ENCODE measurements around the gene MEFV.
A peak's percentile ranks its signal among the peaks of the same experiment; 100 is the strongest.

Gene MEFV

GRCh38 chr16:3266873-3267537 is 10.6 kb upstream of the MEFV start:
- no peak for DNase-seq

GRCh38 chr16:3264137-3265036 is 8.0 kb upstream of the MEFV start:
- peak; percentile 90 to 96 (median 94) for DNase-seq

DNA sequence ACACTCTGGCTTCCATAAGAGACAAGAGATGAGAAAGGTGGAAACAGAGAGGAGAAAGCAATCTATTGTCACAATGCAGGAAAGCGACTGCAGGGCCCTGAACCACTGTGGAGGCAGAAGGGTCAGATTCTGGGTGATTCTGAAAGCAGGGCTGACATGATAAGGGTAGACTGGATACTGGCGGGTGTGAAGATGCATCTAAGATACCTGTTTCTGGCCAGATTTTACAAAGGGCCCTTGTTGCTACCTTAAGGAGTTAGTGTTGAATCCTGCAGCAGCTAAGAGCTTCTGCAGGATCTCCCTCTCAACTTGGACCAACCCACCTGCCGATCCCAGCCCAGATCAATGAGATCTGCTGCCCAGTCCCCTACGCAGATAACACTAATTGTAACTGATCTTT is 6.1 kb upstream of the MEFV start:
- no peak for DNase-seq

DNA sequence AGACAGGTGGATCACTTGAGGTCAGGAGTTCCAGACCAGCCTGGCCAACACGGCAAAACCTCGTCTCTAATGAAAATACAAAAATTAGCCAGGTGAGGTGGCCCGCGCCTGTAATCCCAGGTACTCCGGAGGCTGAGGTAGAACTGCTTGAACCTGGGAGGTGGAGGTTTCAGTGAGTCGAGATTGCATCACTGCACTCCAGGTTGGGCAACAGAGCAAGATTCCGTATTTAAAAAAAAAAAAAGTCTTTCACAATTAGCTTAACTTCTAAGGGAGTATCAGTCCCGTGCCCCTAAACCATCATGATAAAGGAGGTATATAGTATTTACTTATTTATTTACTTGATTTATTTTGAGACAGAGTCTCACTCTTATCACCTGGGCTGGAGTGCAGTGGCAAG is 3.4 kb upstream of the MEFV start:
- DNase-seq: no peak

GRCh38 chr16:3256866-3257465 is 533 bp upstream of the MEFV start:
- no peak for DNase-seq

DNA sequence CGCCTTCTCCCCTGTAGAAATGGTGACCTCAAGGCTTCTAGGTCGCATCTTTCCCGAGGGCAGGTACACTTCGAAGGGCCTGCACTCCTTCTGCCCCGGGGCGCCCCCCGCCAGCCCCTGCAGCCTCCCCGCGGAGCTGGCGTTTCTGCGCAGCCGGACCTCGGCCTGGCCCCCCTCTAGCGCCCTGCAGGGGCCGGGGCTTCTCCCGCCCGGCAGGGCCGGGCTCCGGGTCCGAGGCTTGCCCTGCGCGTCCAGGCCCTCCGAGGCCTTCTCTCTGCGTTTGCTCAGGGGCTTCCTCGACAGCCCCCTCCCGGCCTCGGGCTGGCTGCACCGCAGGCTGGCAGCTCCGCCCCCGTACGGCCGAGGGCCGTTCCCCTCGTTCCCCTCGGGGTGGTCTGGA is 2.1 kb downstream of the MEFV start:
- no peak for DNase-seq

GRCh38 chr16:3252967-3253366 is 3.5 kb downstream of the MEFV start:
- no peak for DNase-seq

- DNase-seq: no peak
These were observed 7.0 kb downstream of the MEFV start for GRCh38 chr16:3249451-3249850.

DNA sequence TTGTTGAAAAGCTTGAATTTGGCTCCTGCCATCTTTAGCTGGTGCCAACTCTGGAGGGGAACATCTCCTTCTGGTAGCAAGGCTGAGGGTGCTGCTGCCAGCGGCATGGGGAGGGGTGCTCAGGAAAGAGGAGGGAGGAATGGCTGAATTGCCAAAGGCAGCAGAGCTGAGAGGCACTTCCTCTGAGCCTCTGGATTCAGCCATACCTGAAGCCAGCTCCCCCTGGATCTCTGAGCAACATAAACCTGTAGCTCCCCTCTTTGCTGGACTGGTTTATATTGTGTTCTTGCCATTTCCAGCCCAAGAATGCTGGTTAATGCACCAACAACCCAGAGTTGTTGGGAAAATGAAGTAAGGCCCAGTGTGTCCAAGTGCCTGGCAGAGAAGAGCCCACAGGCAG is 7.4 kb downstream of the MEFV start:
- no peak for DNase-seq

GRCh38 chr16:3248596-3248995 is 7.8 kb downstream of the MEFV start:
- DNase-seq: no peak

- no peak for DNase-seq
These were observed 9.6 kb downstream of the MEFV start for GRCh38 chr16:3246876-3247275.

- no peak for DNase-seq
These were observed 10.4 kb downstream of the MEFV start for GRCh38 chr16:3246002-3246401.

DNA sequence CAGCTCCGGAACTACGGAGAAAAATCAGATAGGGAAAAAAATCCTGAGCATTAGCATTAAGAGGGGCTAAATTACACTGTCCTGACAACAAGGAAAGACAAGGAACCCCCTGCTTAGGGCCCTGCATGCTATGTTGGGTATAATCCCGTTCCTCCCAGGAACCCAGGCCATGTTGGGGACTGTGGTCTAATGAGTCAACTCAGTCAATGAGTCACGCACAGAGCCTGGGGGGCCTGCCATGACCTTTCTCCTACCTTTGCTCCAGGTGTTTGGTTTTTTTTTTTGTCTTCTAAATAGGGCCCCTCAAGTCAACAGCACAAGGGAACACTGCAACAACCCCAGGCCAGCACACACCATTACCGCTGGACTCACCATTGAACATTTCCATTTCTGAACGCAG is 12.6 kb downstream of the MEFV start:
- DNase-seq: no peak

- DNase-seq: no peak
These were observed 13.7 kb downstream of the MEFV start for GRCh38 chr16:3242709-3243108.

GRCh38 chr16:3241761-3242160 is 14.7 kb downstream of the MEFV start:
- DNase-seq: no peak

DNA sequence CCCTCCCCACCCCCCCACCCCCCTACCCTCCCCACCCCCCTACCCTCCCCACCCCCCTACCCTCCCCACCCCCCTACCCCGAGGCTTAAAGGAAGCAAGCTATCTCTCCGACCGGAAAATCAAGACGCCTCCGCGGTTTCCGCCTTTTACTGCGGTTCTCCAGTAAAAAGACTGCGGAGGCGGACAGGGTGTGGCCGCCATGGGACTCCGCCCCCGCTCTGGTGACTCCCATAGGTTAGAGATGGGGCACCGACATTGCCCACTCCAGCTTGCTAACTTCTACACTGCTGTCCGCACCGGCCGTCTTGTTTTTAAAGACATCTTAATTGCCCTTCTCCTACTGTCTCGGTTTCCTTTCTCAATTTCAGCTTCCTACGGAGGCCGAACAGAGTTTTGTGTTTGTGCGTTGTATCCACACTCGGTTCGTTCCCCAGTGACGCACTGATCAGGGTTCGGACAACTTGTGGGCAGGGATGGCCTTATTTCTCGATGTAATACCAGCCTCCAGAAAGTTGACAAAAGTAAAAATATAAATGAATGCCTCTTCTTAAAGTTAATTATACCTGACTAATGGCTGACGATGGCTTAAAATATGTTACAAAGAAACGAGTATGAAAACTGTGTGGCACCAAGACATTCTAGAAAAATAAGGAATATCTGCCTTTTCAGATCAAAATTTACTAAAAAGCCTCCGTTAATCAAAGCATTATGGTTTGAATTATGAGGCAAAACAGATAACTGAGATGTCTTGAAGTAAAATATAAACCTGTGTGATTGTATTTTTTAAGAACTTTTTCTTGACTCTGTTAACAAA is 20.4 kb downstream of the MEFV start:
- DNase-seq: peak; percentile 33 to 70 (median 59)

GRCh38 chr16:3234857-3235561 is 21.4 kb downstream of the MEFV start, which contains the start of gene ZNF200:
TSS of gene ZNF200 (minus strand) at chr16:3235158. CDS start at chr16:3233755, 1,403 bp downstream.
- peak; percentile 81 to 96 (median 91) for DNase-seq

GRCh38 chr16:3234543-3234856 is 21.9 kb downstream of the MEFV start:
- DNase-seq: no peak

DNA sequence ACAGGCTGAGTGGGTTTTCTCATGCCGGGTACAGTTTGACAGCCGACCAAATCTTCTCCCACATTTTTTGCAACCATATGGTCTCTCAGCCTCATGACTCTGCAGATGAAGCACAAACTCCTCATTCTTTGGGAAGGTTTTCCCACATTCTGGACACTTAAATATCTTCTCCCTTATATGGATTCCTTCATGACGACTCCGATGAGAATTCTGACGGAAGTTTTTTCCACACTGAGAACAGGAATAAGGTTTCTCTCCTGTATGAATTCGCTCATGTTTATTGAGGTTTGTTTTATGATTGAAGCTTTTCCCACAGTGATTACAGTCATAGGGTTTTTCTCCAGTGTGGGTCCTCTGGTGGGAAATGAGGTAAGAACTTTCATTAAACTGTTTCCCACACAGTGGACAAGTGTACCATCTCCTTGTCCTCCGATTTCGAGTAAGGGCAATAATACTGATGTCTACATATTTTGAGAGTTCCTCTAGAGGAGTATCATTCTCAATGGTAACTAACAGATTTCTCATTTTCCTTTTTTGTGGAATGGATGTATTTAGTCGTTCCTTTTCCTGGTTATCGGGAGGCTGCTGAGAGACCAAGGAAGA is 32.4 kb downstream of the MEFV start:
- DNase-seq: no peak

GRCh38 chr16:3220839-3221238 is 35.6 kb downstream of the MEFV start:
- DNase-seq: no peak

DNA sequence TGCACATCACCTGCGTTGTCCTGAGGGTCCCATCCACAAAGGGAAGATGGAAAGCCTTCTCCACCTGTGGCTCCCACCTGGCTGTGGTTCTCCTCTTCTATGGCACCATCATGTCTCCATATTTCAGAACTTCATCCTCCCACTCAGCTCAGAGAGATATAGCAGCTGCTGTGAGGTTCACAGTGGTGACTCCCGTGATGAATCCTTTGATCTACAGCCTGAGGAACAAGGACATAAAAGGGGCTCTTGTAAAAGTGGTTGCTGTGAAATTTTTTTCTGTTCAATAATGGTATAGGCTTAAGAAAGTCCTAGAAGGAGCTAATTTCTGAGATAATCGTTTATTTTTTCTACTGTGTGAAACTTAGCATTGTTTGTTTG is 40.2 kb downstream of the MEFV start:
- DNase-seq: no peak

All from T-helper 1 cell (primary cell).